AG10803 (cell line): ENCODE measurements around the gene MS4A14.
"Not testable (repeated sequence)": the region's sequence is repeated elsewhere in the genome, so short reads cannot be mapped to it uniquely, and the experiment has no call there.

Experiments
- DNase-seq: peaks from one replicate; pipeline ENCODE4 v3.0.0; 2010; ENCODE audit warnings: low read depth
- H3K4me3 ChIP-seq: 2 replicates; pipeline ENCODE4 v1.5.1; 2011; ENCODE audit warnings: mild to moderate bottlenecking, low read length, control low read depth
- CTCF ChIP-seq: conservative IDR thresholded peaks from 2 replicates; pipeline ENCODE4 v1.5.1; 2011; ENCODE audit warnings: mild to moderate bottlenecking, low read length, control low read depth, inconsistent platforms

Gene MS4A14

GRCh38 chr11:60428517-60428916, 32.3 kb downstream of the MS4A14 start:
- no peak for TF ChIP-seq CTCF
- DNase-seq: no peak

GRCh38 chr11:60429272-60429671, 33.0 kb downstream of the MS4A14 start, which contains the start of gene MS4A5:
Gene MS4A5 (plus strand): TSS chr11:60429572. CDS start chr11:60429675, 103 bp downstream.
- no peak for TF ChIP-seq CTCF
- H3K4me3 ChIP-seq: no peak within 1 kb of the TSS
- DNase-seq: no peak

More at GRCh38 chr11:60428517-60428916, 32.3 kb downstream of the MS4A14 start:
- no peak overlapping the region for H3K4me3 ChIP-seq

GRCh38 chr11:60431251-60431650, 35.0 kb downstream of the MS4A14 start:
- H3K4me3 ChIP-seq: no peak overlapping the region
- no peak for DNase-seq
- no peak for TF ChIP-seq CTCF

GRCh38 chr11:60433401-60433800, 37.1 kb downstream of the MS4A14 start:
- H3K4me3 ChIP-seq: no peak overlapping the region
- no peak for TF ChIP-seq CTCF
- no peak for DNase-seq

- no peak for TF ChIP-seq CTCF
- no peak for DNase-seq
- no peak overlapping the region for H3K4me3 ChIP-seq
Measured at GRCh38 chr11:60447070-60447469, 50.8 kb downstream of the MS4A14 start.

- no peak for DNase-seq
- TF ChIP-seq CTCF: no peak
- H3K4me3 ChIP-seq: no peak overlapping the region
Measured at GRCh38 chr11:60447846-60448245, 51.6 kb downstream of the MS4A14 start.

- not testable (repeated sequence) for H3K4me3 ChIP-seq, DNase-seq
Measured at GRCh38 chr11:60451185-60451584, 54.9 kb downstream of the MS4A14 start.

GRCh38 chr11:60454212-60454611, 58.0 kb downstream of the MS4A14 start:
- no peak for DNase-seq
- H3K4me3 ChIP-seq: no peak overlapping the region
- no peak for TF ChIP-seq CTCF
